Measurements from ENCODE around the gene ARHGAP26.

- TF ChIP-seq, protein P1, sequence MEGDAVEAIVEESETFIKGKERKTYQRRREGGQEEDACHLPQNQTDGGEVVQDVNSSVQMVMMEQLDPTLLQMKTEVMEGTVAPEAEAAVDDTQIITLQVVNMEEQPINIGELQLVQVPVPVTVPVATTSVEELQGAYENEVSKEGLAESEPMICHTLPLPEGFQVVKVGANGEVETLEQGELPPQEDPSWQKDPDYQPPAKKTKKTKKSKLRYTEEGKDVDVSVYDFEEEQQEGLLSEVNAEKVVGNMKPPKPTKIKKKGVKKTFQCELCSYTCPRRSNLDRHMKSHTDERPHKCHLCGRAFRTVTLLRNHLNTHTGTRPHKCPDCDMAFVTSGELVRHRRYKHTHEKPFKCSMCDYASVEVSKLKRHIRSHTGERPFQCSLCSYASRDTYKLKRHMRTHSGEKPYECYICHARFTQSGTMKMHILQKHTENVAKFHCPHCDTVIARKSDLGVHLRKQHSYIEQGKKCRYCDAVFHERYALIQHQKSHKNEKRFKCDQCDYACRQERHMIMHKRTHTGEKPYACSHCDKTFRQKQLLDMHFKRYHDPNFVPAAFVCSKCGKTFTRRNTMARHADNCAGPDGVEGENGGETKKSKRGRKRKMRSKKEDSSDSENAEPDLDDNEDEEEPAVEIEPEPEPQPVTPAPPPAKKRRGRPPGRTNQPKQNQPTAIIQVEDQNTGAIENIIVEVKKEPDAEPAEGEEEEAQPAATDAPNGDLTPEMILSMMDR (conservative IDR thresholded peaks at IDR 0.05; ENCODE audit: low read depth in 2 of 2) = no peak
- no peak for TF ChIP-seq POLR2AphosphoS5 (IDR thresholded peaks at IDR 0.05; ENCODE audit: low read depth)
- no peak for TF ChIP-seq STAT1 (IDR thresholded peaks at IDR 0.05; ENCODE audit: unreplicated experiment)
- TF ChIP-seq CREB1 (CRISPR knock-in tag; IDR thresholded peaks at IDR 0.05; ENCODE audit: low read depth) = no peak
- TF ChIP-seq JUNB (IDR thresholded peaks at IDR 0.05; ENCODE audit: unreplicated experiment) = no peak
- TF ChIP-seq EZH2 (IDR thresholded peaks at IDR 0.05; ENCODE audit: low read depth, unreplicated experiment) = no peak
- TF ChIP-seq EZH2phosphoT487 (IDR thresholded peaks at IDR 0.05; ENCODE audit: unreplicated experiment) = no peak
- no peak for TF ChIP-seq REST (IDR thresholded peaks at IDR 0.05; ENCODE audit: unreplicated experiment)
- no peak for TF ChIP-seq ZNF462 (CRISPR knock-in tag; IDR thresholded peaks at IDR 0.05)
- TF ChIP-seq NANOG (IDR thresholded peaks at IDR 0.05; ENCODE audit: borderline replicate concordance) = no peak
- no peak for TF ChIP-seq ZNF114 (CRISPR knock-in tag; IDR thresholded peaks at IDR 0.05)
- TF ChIP-seq, protein P2, sequence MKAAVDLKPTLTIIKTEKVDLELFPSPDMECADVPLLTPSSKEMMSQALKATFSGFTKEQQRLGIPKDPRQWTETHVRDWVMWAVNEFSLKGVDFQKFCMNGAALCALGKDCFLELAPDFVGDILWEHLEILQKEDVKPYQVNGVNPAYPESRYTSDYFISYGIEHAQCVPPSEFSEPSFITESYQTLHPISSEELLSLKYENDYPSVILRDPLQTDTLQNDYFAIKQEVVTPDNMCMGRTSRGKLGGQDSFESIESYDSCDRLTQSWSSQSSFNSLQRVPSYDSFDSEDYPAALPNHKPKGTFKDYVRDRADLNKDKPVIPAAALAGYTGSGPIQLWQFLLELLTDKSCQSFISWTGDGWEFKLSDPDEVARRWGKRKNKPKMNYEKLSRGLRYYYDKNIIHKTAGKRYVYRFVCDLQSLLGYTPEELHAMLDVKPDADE (IDR thresholded peaks at IDR 0.05) = no peak
- no peak for TF ChIP-seq ZNF331 (CRISPR knock-in tag; IDR thresholded peaks at IDR 0.05; ENCODE audit: low read depth)
Measured at GRCh38 chr5:142785206-142785605, 15.0 kb downstream of the ARHGAP26 start.

All from GM23338 (cell line).